CD4-positive, alpha-beta T cell treated with Interferon alpha-2 for 1 hour (primary cell): ENCODE data around the gene CARF.

Experiments used
- DNase-seq, 2 donors: peaks; one replicate each; pipeline ENCODE4 v3.0.0-alpha.2; 2020 to 2022

Gene CARF

DNA sequence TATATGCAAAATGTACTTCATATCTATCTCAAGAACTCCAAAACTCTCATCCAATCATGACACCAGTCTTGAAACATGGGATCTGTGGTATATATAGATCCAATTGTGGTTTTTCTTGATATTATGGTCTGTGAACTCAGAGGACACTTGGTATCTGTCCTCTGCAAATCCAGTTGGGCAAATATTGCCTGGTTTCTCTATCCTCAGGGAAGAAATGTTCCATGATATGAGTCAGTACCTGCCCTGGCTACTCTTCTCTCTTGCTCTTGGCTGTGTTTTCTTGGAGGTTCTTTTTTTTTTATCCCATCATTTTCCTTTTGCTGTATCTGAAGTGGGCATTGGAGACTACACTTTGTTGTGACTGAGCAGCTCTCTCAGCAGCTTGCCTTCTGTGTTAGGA lies 113.5 kb downstream of the CARF start:
- no peak for DNase-seq

- DNase-seq, result no peak
Measured at GRCh38 chr2:203030545-203030944, 118.5 kb downstream of the CARF start.

DNA sequence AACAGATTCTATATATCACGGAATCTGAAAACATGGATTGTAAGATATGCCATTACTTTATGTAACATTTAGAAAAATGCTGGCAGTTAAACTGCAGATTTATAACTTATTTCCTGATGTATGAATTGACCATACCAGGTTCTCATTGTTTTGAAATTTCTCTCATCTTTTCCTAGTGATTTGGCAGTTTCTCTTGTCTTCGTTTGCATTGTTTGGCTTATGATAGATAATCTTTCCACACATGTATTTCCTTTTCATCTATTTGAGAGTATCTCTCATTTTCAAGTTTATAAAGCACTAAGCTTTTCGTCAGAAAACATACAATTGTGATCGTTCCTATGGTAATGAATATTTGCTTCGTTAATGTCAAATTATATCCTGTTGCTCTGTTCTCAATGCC lies 118.9 kb downstream of the CARF start:
- no peak for DNase-seq

- DNase-seq, result no peak
Measured at GRCh38 chr2:203033395-203033794, 121.3 kb downstream of the CARF start.

DNA sequence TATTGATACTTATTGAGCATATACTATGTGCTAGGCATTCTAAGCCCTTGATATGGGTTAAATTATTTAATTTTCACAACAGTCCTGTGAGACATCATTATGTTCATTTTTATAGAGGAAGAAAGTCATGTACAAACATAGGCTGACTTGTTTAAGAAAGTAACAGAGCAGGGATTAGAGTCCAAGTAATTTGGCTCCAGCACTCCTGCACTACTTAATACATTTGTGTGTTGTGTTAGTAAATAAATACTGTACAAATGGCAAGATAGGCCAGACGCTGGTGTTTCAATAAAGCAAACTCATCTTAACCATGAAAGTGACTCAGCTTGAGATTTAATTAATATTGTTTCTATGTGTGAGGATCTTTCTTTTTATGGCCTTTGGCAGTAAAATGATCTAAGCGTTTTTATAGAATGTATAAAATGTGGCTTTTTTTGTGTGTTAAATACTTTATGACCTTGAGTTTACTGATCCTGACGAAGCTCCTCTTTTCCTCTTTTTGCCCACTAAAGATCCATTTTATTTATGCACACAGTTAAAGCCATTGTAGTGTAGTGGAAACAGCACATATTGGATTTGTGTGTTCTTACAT lies 123.9 kb downstream of the CARF start:
- no peak for DNase-seq
